K562 (cell line): ENCODE measurements around the gene SLC25A20.

Experiments
- CHD1 ChIP-seq: fragments of 200-600 bp; sonication (generic); IDR thresholded peaks from one replicate; pipeline ENCODE4 v1.6.1; 2012; ENCODE audit warnings: mild to moderate bottlenecking, moderate library complexity, low read length, inconsistent platforms
- ETV1 ChIP-seq: fragments of 450-650 bp; conservative IDR thresholded peaks from 2 replicates; pipeline ENCODE4 v1.6.1; 2016; ENCODE audit warnings: missing genetic modification characterization, control low read depth, low read depth, missing compliant biosample characterization
- FOXA1 ChIP-seq: fragments of 450-650 bp; IDR thresholded peaks from 2 replicates; pipeline ENCODE4 v1.6.1; 2016; ENCODE audit warnings: mild to moderate bottlenecking, borderline replicate concordance
- FOXM1 ChIP-seq, 2 experiments: fragments of 450-650 bp in 1 of 2; sonication (generic) in 1 of 2; formaldehyde crosslinking in 1 of 2; IDR thresholded peaks; 2 replicates each; pipeline versions ENCODE4 v1.6.1 to v1.9.0; 2017 to 2022; ENCODE audit warnings: low read depth in 2 of 2, mild to moderate bottlenecking in 2 of 2, missing genetic modification reagents in 1 of 2, moderate library complexity in 1 of 2
- FOXP1 ChIP-seq: sonication (generic); formaldehyde crosslinking; IDR thresholded peaks from 2 replicates; pipeline ENCODE4 v1.8.0; 2022; ENCODE audit warnings: mild to moderate bottlenecking, missing genetic modification reagents
- GATA2 ChIP-seq: sonication (generic); formaldehyde crosslinking; IDR thresholded peaks from 2 replicates; pipeline ENCODE4 v1.4.0; 2020; ENCODE audit warnings: mild to moderate bottlenecking, missing genetic modification reagents
- KLF6 ChIP-seq: fragments of 250-450 bp; sonication (Bioruptor Pico); IDR thresholded peaks from 2 replicates; pipeline ENCODE4 v1.4.0; 2020; ENCODE audit warnings: mild to moderate bottlenecking, moderate library complexity, borderline replicate concordance
- MAZ ChIP-seq, 2 experiments: fragments of 450-650 bp in 1 of 2; sonication (generic) in 1 of 2; formaldehyde crosslinking; IDR thresholded peaks in 1 of 2; conservative IDR thresholded peaks in 1 of 2; 2 replicates each; pipeline versions ENCODE4 v1.4.0 to v1.5.0; 2020; ENCODE audit warnings: mild to moderate bottlenecking in 1 of 2, missing genetic modification reagents in 1 of 2
- PTBP1 ChIP-seq: fragments of 200-400 bp; formaldehyde crosslinking; IDR thresholded peaks from 2 replicates; pipeline ENCODE4 v1.6.1; 2017; ENCODE audit warnings: low read depth, low read length
- RAD21 ChIP-seq, 2 experiments: fragments of 250-450 bp in 1 of 2; fragments of 450-650 bp in 1 of 2; sonication (Bioruptor Pico) in 1 of 2; formaldehyde crosslinking in 1 of 2; IDR thresholded peaks in 1 of 2; conservative IDR thresholded peaks in 1 of 2; 2 replicates each; pipeline versions ENCODE4 v1.4.0 to v1.8.0; 2020 to 2022; ENCODE audit warnings: mild to moderate bottlenecking in 2 of 2, moderate library complexity in 1 of 2
- TCF7 ChIP-seq: sonication (generic); IDR thresholded peaks from 2 replicates; pipeline ENCODE4 v1.6.1; 2016; ENCODE audit warnings: antibody characterized with exemption, borderline replicate concordance
- TF ChIP-seq, protein P1 (sequence below), 2 experiments: fragments of 450-650 bp in 1 of 2; IDR thresholded peaks; 2 replicates each; pipeline ENCODE4 v1.6.1; 2011 to 2017; ENCODE audit warnings: low read depth in 2 of 2, antibody characterized with exemption in 1 of 2, borderline replicate concordance in 1 of 2, low read length in 1 of 2, mild to moderate bottlenecking in 1 of 2, mixed read lengths in 1 of 2; ENCODE audit not compliant: control insufficient read depth in 1 of 2

DNA sequence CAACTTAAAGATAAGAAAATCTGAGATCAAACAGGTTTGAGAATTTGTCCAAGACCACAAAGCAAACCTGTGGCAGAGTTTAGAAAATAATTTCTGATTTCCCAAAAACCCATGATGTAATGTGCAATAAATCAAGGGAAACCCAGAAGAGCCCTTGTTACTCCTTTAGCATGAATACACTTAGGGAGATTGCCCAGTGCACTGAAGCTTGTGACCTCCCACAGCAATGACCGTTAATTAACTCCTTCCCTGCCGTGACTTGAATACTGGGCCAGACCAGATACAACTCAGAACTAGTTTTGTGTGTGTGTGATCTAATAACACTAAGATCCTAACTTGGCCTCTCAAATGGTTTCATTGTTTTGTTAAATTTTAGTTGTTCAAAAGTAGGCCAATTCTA lies 53.5 kb downstream of the SLC25A20 start:
- TF ChIP-seq MAZ (CRISPR knock-in tag; conservative IDR thresholded peaks at IDR 0.05 in 1 of 2, IDR thresholded peaks at IDR 0.05 in 1 of 2), result no peak
- TF ChIP-seq KLF6 (CRISPR knock-in tag), result no peak
- no peak for TF ChIP-seq GATA2 (CRISPR knock-in tag)
- no peak for TF ChIP-seq TCF7
- peak; percentile 42; the same call in 1 of the 2 replicates for TF ChIP-seq FOXM1 (IDR thresholded peaks at IDR 0.05; ENCODE audit: low read depth)
- no peak for TF ChIP-seq FOXM1 (CRISPR knock-in tag; IDR thresholded peaks at IDR 0.05; ENCODE audit: low read depth)
- TF ChIP-seq RAD21 (CRISPR knock-in tag; conservative IDR thresholded peaks at IDR 0.05 in 1 of 2, IDR thresholded peaks at IDR 0.05 in 1 of 2), result no peak
- no peak for TF ChIP-seq FOXA1
- TF ChIP-seq, protein P1, sequence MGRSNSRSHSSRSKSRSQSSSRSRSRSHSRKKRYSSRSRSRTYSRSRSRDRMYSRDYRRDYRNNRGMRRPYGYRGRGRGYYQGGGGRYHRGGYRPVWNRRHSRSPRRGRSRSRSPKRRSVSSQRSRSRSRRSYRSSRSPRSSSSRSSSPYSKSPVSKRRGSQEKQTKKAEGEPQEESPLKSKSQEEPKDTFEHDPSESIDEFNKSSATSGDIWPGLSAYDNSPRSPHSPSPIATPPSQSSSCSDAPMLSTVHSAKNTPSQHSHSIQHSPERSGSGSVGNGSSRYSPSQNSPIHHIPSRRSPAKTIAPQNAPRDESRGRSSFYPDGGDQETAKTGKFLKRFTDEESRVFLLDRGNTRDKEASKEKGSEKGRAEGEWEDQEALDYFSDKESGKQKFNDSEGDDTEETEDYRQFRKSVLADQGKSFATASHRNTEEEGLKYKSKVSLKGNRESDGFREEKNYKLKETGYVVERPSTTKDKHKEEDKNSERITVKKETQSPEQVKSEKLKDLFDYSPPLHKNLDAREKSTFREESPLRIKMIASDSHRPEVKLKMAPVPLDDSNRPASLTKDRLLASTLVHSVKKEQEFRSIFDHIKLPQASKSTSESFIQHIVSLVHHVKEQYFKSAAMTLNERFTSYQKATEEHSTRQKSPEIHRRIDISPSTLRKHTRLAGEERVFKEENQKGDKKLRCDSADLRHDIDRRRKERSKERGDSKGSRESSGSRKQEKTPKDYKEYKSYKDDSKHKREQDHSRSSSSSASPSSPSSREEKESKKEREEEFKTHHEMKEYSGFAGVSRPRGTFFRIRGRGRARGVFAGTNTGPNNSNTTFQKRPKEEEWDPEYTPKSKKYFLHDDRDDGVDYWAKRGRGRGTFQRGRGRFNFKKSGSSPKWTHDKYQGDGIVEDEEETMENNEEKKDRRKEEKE (IDR thresholded peaks at IDR 0.05; ENCODE audit: borderline replicate concordance in 1 of 2, control insufficient read depth in 1 of 2, low read depth in 2 of 2, low read length in 1 of 2), result no peak
- no peak for TF ChIP-seq FOXP1 (CRISPR knock-in tag)
- no peak for TF ChIP-seq ETV1 (tag)
- TF ChIP-seq CHD1, result no peak
- no peak for TF ChIP-seq PTBP1
